BJ (cell line): ENCODE results near the gene MOV10L1. TPM values are rescaled to one million over a fixed set of nuclear protein-coding genes. Genes with fewer than 3 reads are reported as not detected.

Source experiments
- CTCF ChIA-PET: fragments of 350-600 bp; formaldehyde crosslinking; extraction: SDS; loops from one replicate; lab custom pipeline; 2021; ENCODE audit warnings: antibody characterized with exemption, inconsistent platforms; lab: Yijun Ruan, JAX
- POLR2A ChIA-PET: fragments of 300-600 bp; sonication (Branson Sonifier 250); formaldehyde crosslinking; extraction: SDS; loops from one replicate; lab custom pipeline; 2021; ENCODE audit warnings: antibody characterized with exemption; lab: Charles Lee
- DNase-seq: peaks from one replicate; pipeline ENCODE4 v3.0.0-alpha.2; 2011; ENCODE audit warnings: low read depth
- H3K27me3 ChIP-seq: 2 replicates; pipeline ENCODE4 v1.6.0; 2011; ENCODE audit warnings: low read length; ENCODE audit not compliant: control insufficient read depth, insufficient read depth
- H3K36me3 ChIP-seq: 2 replicates; pipeline ENCODE4 v1.5.1; 2011; ENCODE audit warnings: low read length; ENCODE audit not compliant: control insufficient read depth, insufficient read depth
- H3K4me3 ChIP-seq: 2 replicates; pipeline ENCODE4 v1.5.1; 2011; ENCODE audit warnings: low read depth, mild to moderate bottlenecking, control low read depth, low read length
- CTCF ChIP-seq: IDR thresholded peaks from 2 replicates; pipeline ENCODE4 v1.5.1; 2011; ENCODE audit warnings: low read depth, mild to moderate bottlenecking, control low read depth, inconsistent platforms, low read length, moderate library complexity; ENCODE audit not compliant: insufficient read depth
- polyA plus RNA-seq: library from polyadenylated mRNA; depleted of rRNA; stranded (reverse); fragments of >200 nt; gene quantifications from 2 replicates; pipeline ENCODE4 v1.2.3, GENCODE V29; 2011

The MOV10L1 gene
- polyA plus RNA-seq, 1 experiment, result 6.6 TPM

- Histone ChIP-seq H3K36me3 (no peaks in the 10 kb centered on the region), H3K4me3 (no peak overlapping the region), H3K27me3 (no peaks in the 10 kb centered on the region)
- no peak for TF ChIP-seq CTCF
- CTCF ChIA-PET, result no interaction called here
- no peak for DNase-seq
- POLR2A ChIA-PET, result no interaction called here
Measured at GRCh38 chr22:50048836-50049235, 41.0 kb upstream of the MOV10L1 start.

GRCh38 chr22:50049299-50050195, 40.3 kb upstream of the MOV10L1 start:
- ChIA-PET CTCF (no interaction called here), POLR2A (no interaction called here)
- no peaks in the 10 kb centered on the region for H3K27me3 ChIP-seq
- no peaks in the 10 kb centered on the region for H3K36me3 ChIP-seq
- H3K4me3 ChIP-seq, result no peak overlapping the region
- no peak for TF ChIP-seq CTCF
- no peak for DNase-seq

DNA sequence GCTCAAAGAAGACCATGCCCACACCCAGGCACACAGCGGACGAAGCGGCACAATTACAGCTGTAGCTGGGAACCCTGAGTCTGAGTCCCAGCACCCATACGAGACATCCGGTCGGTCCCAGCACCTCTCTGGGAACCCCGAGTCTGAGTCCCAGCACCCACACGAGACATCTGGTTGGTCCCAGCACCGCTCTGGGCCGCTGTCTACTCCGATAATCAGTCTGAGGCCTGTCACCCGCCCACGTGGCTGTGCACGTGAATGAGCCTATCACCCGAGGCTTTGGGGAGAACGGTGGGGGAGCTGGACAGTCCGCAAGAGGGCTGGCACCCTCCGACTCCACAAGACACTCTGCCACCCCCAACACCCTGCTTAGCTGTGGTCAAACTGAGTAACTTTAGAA, 37.9 kb upstream of the MOV10L1 start:
- ChIA-PET CTCF (no interaction called here), POLR2A (no interaction called here)
- no peak for DNase-seq
- Histone ChIP-seq H3K4me3 (no peak overlapping the region), H3K27me3 (no peaks in the 10 kb centered on the region), H3K36me3 (no peaks in the 10 kb centered on the region)
- TF ChIP-seq CTCF, result no peak

- CTCF ChIA-PET, result no interaction called here
- TF ChIP-seq CTCF, result no peak
- no peaks in the 10 kb centered on the region for H3K36me3 ChIP-seq
- no peak for DNase-seq
- no peak overlapping the region for H3K4me3 ChIP-seq
- POLR2A ChIA-PET, result no interaction called here
- H3K27me3 ChIP-seq, result peaks cover 3% of the 10 kb centered on the region
Measured at GRCh38 chr22:50053861-50054260, 35.9 kb upstream of the MOV10L1 start.

GRCh38 chr22:50056214-50056972, 33.4 kb upstream of the MOV10L1 start:
- CTCF ChIA-PET, result interaction anchor here (0.5 kb wide), 1 partner anchor 18 kb away, joined by 3 read pairs; no protein-coding TSS in a partner anchor
- Histone ChIP-seq H3K36me3 (no peaks in the 10 kb centered on the region), H3K4me3 (no peak overlapping the region), H3K27me3 (peaks cover 7% of the 10 kb centered on the region)
- POLR2A ChIA-PET, result no interaction called here
- no peak for TF ChIP-seq CTCF
- no peak for DNase-seq
